Esophagus squamous epithelium (tissue), 4 donors: Measurements from ENCODE around the gene SERPINI2.

Source experiments
- CTCF ChIP-seq, 6 experiments: fragments of 450-650 bp in 4 of 6; fragments of 200-600 bp in 2 of 6; sonication (generic) in 2 of 6; IDR thresholded peaks; one replicate each; pipeline ENCODE4 v1.5.1; 2016 to 2019; ENCODE audit warnings: antibody characterized with exemption in 6 of 6, mild to moderate bottlenecking in 4 of 6, moderate library complexity in 4 of 6
- POLR2A ChIP-seq, 4 donors: fragments of 450-650 bp; IDR thresholded peaks; one replicate each; pipeline ENCODE4 v1.6.1; 2017; ENCODE audit warnings: antibody characterized with exemption in 4 of 4, mild to moderate bottlenecking in 4 of 4, moderate library complexity in 3 of 4

GRCh38 chr3:167493244-167493643, 19.4 kb upstream of the SERPINI2 start:
- TF ChIP-seq POLR2A (IDR thresholded peaks at IDR 0.05) = no peak
- no peak for TF ChIP-seq CTCF (IDR thresholded peaks at IDR 0.05)
